Activated naive CD4-positive, alpha-beta T cell treated with Interleukin-2 at 50 U/mL for 16 hours (primary cell): ENCODE results near the gene S100A5.

Experiments
- DNase-seq: peaks from one replicate; pipeline ENCODE4 v3.0.0-alpha.2; 2020

Gene S100A5

GRCh38 chr1:153546796-153547559 lies 6.2 kb upstream of the S100A5 start:
- DNase-seq, result no peak

- DNase-seq, result no peak
Measured at GRCh38 chr1:153546371-153546770, 5.6 kb upstream of the S100A5 start.

DNA sequence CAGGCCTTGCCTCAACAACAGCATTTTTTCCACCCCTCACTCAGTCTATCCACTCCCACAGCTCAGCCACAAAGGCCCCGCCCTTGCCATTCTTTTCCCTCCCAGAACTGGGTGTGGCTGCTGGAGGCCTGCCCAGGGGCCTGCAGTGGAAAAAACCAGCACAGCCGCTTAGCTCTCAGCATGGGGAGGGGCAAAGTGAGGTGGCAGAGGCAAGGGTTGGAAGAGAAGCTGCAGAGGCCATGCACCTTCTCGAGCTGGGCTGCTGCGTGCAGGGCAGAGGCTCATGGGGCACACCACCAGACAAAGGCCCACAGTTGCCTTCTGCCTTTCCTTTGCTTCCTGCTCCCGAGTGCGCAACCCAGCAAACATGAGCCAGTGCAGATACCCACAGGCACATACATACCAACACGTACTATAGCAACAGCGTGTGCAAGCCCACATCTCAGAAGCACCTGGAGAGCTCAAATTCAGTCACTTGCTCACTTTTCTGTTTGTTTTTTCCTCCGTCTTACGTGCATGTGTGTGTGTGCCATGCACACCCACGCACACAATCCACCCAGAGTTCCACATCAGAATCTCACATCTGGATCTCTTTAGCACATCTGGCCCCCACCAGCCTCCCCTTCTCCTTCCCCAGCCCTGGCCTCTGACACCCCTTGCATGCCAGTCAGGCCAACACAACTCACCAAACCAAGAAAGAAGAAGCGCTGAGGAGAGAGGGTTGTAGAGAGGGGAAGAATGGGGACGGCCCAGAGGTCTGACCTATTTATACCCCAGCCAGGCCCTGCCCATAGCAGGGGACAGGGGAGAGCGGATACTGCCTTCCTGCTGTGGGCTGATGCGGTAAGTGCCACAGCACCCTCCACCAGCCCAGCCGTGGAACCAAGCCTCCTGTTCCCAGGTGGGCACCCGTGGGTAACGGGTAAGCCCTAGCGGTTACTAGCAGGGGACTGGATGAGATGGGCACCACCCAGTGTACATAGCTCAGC lies 4.6 kb upstream of the S100A5 start, which contains the start of gene S100A4:
TSS of gene S100A4 (minus strand) at position 740 of the 989 bp plus-strand sequence. CDS start 1,012 bp downstream, outside the sequence.
- DNase-seq, result peak; percentile 96

DNA sequence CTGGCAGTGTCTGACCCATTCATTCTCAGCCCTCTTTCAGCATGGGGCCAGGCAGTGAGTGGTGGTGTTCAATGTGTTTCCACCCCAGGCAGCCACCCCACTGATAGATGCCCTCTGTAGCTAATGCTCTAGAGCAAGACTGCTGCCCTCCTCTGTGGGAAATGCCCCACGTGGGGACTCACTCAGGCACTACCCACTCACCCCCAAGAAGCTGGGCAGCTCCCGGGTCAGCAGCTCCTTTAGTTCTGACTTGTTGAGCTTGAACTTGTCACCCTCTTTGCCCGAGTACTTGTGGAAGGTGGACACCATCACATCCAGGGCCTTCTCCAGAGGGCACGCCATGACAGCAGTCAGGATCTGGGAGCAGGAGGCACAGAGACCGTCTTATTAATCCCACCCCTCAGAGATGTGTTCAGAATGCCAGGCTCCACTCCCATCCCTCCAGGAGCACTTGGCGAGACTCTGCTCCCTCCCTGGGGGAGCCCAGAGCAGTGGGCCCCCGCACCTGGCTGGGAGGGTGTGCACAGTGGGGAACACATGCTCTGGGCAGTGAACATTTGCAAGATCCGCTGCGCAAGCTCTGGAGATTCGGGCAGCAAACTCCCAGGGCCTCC lies 3.8 kb upstream of the S100A5 start:
- DNase-seq, result no peak

- DNase-seq, result no peak
Measured at GRCh38 chr1:153543736-153544135, 3.0 kb upstream of the S100A5 start.

DNA sequence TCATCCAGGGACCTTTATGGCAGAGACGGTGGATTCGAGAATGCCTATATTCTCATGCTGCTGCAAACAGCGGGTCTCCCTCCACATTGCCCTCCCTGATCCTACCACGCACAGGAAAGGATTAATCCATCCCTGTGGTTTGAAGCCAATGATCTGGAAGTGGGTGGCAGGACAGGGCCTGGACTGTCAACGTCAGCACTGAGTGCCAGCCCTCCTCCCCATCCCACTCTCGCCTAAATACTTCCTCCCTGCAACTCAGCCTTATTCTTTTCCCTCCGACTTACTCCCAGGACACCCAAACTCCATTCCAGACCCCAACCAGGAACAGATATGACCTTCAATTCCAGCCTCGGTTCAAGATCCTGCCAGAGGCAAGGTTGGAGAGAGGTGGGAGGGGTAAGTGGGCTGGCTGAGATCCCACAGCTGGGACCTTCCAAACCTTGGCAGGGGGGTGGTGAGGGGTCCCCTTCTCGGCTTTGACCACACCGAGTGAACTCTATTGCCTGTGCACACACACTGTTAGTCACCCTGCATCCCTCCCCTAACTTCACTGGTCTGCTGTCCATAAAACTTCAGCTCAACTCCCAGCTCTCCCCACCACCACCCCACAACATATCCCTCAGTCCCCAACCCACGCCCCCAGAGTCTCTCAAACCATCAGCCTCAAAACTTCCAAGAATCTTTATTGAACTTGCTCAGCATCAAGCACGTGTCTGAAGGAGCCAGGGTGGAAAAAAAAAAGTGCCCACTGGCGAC lies 2.4 kb upstream of the S100A5 start:
- DNase-seq, result no peak

DNA sequence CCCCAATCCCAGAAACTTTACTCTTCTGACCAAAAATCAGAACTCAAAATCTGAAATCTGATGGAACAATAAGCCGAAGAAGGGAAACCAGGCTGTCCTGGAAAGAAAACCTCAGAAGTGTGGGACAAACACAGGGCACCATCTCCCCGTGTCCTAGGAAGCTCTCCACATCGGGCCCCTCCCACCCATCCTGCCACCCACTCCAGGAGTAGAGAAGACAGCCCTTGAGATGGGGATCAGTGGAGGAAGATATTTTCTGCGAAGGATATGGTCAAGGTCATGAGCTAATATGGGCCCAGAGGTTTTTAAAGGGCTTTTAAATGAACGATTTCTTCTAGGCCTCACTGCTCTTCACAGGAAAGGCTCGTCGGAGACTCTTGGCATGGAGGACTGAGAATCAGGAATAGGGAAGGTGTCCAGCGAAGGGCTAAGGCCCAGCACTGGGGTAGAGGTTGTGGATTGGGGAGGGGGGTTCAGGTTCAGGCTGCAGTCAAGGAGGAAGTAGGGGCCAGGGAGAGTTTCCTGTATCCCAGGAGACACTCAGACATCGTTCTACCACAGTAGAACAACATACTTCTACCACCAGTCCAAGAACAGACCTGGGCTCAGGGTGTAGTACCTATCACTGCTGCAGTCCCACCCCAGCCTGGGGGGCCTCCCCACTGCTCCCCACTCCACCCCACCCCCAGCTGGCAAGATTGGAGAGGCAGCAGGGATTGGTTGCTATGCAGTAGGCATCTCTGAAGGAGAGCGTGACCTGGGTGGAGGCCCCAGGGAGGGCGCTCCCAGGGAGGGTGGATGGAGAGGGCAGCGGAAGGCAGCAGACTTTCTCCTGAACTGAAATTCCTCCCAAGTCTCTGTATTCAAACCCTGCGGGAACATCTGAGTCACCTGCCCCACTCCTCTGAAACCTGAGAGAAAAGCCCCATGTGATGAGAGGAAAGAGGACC lies 1.2 kb upstream of the S100A5 start:
- no peak for DNase-seq

DNA sequence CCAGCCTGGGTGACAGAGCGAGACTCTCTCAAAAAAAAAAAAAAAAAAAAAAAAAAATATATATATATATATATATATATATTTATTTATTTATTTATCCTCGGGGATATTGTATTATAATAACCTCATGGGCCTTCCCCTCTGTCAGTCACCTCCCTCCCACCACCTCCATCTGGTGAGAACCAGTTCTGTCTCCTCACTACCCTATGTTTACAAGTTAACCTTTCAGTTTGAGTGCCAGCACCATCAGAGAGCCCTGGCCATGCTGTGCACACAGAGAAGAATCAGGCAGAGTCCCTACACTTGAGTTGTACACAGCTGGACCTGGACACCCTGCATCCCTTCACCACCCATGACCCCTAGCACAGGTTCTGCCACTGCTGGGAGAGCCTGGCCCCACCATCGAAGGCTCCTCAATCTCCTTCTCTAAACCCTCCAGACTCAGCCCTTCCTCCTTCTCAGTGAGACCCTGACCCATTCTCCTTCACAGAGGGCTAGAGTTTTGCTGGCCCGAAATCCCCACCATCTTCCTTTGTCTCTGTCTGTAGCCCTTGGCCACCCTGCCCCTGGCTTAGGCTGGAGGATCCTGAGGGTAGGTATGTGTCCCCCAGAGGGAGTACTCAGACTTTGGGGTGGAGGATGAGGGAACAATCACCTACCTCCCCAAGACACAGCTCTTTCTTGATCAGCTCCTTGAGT lies 1.2 kb downstream of the S100A5 start:
- DNase-seq, result no peak

- DNase-seq, result no peak
Measured at GRCh38 chr1:153538315-153538821, 2.4 kb downstream of the S100A5 start.

DNA sequence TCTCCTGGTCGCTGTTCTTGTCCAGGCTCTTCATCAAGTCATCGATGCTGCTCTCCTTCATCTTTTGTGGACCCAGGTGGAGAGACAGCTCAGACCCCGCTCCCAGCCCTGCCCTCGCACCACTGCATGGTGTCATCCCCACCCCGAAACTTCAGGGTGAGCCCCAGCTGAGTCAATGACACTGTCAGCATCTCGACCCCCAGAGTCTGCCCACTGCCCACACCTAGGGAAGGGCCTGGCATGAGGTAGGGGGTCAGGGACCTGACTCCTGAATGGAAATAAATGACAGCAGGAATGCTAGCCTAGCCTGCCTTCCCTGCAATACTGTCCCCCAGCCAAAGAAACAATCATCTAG lies 3.4 kb downstream of the S100A5 start:
- DNase-seq, result no peak

- DNase-seq, result no peak
Measured at GRCh38 chr1:153536671-153537375, 3.9 kb downstream of the S100A5 start.

GRCh38 chr1:153536012-153536670 lies 4.6 kb downstream of the S100A5 start:
- peak; percentile 84 for DNase-seq

- peak; percentile 45 for DNase-seq
Measured at GRCh38 chr1:153535242-153536011, 5.3 kb downstream of the S100A5 start, which contains the start of gene S100A6. Gene S100A6 (minus strand): TSS chr1:153535991. CDS start chr1:153535339, 652 bp downstream.

DNA sequence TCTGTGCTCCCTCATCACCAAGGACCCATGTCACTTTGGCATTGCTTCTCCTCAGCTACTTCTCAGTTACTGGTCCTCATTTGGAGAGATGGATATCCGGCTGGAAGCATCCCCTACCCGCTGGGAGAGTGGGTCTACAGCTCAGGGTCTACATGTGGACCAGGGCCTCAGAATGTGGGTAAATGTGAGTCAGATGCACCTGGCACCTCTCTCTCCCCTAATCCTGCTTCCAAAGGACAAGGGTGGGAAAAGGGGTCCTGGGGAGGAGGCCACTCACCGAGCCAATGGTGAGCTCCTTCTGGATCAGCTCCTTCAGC lies 5.9 kb downstream of the S100A5 start:
- no peak for DNase-seq

- no peak for DNase-seq
Measured at GRCh38 chr1:153534226-153534924, 6.4 kb downstream of the S100A5 start.

GRCh38 chr1:153533689-153534201 lies 7.0 kb downstream of the S100A5 start:
- peak; percentile 24 for DNase-seq

DNA sequence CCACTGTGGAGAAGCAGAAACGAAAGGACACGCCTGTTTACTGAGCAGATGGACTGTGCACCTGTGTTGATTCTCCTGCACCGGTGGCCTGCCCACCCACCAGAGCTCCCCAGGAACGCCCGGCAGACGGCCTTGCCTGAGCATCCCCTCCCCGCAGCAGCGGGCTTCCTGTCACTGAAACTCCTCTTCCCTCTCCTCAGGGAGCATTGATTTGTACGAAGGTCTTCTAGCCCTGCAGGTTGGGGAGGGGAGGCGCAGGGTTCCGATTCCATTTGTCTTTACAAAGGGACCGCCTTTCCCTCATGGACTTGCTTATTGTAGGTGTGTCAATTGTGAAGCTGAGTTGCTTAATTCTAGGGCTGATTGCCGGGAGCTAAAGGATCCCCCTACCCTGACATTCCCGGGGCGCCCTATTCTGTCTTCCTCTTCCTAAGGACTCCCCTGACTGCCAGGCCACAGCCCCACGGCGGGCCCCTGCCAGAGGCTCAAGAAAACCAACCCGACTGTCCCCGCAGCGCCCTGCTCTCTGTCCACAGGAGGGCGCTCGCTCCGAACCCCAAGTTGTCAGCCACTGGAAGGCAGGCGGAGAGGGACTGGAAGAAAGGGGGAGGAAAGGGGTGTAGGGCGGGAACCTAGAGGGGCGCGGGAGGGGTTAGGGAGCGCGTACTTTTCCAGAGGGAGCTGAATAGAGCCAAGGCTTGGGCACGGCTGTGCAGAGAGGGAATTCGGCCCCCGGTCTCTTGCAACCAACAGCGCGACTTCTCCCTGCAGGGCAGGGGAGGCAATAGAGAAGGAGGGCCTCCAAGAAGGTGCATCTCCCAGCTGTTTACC lies 7.8 kb downstream of the S100A5 start:
- DNase-seq, result peak; percentile 82
